ENCODE data around the gene ATR.
"Not testable (repeated sequence)": the region's sequence is repeated elsewhere in the genome, so short reads cannot be mapped to it uniquely, and the experiment has no call there.

The ATR gene

GRCh38 chr3:142578329-142579223 is at the start of gene ATR:
Gene ATR (minus strand): TSS chr3:142578733. CDS start chr3:142578704, 29 bp downstream.
- DNase-seq: peak; percentile 97

GRCh38 chr3:142626971-142627370 is 48.4 kb upstream of the ATR start:
- no peak for DNase-seq

DNA sequence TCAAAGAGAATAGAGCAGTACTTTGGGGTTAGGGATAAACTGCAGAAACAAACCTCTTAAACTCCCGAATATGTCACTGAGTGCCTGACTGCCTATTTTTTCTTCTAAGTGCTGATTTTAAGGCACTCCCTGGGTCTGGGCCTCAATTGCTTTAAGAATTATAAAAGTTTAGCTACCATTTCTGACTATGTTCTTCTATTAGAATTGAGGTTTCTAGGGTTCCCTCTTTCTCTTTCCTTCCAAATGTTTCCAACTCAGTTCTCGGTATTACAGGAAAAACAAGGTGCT is 46.6 kb upstream of the ATR start:
- no peak for DNase-seq

- no peak for DNase-seq
Measured at GRCh38 chr3:142624341-142625152, 46.0 kb upstream of the ATR start.

GRCh38 chr3:142623194-142623593 is 44.7 kb upstream of the ATR start:
- DNase-seq: no peak

- no peak for DNase-seq
Measured at GRCh38 chr3:142622405-142622804, 43.9 kb upstream of the ATR start.

- DNase-seq: no peak
Measured at GRCh38 chr3:142618917-142619461, 40.5 kb upstream of the ATR start.

GRCh38 chr3:142615171-142615570 is 36.6 kb upstream of the ATR start:
- DNase-seq: no peak

DNA sequence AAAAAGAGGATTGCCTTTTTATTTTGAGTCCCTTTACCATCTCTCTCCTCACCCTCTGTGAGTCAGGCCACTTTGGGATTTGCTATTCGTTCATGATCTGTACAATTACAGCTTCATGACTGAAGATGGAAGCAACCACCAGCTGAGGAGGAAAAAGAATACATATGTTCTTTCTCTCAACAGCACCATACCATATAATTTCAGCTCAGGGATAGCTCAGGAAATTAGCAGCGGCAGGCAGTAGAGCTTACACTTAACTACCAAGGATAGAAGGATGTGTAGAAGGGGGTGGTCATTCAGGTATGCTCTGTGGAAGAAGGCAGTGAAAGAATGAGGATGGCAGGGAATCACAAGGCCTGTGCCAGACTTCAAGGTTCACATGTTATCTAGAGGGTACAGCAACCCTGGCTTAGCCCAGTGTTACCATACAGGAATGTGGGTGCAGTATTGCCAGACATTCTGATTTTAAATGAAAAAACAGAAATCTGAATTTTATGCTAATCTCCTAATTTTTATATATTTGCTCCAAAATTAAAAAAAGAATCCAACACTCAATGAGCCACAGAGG is 35.6 kb upstream of the ATR start:
- DNase-seq: no peak

DNA sequence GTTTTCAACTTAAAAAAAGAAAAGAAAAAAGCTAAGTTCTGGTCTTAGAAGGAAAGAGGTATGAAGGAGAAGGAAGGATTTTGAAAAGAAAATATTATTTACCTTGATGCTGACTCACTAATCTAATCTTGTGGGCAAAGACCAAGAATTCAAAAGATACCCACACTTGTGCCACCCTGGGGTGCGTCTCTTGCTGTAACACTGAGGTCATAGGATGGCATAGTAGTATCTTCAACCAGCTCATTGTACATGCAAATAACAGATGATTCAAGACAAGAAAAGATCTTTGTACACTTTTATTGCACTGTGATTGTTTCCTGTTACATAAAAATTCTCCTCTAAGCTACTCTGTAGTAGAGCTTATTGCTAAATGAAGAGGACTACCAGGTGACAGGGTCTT is 35.0 kb upstream of the ATR start:
- no peak for DNase-seq

GRCh38 chr3:142611206-142611605 is 32.7 kb upstream of the ATR start:
- DNase-seq: no peak

DNA sequence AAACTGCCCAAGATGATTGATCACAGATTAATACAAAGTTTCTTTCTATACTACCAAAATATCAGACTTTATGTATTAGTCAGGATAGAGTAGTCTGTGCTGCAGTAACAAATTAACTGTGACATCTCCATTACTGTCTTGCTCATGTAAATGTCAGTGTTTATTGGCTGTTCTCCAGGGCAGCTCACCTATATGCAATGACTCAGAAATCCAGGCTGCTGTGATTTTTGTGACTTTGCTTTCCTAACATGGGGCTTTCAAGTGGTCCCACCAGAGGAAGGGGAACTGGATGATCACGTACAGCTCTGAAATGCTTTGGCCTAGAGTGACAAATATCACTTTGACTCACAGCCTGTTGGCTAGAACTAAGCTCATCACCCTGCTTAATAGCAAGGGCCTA is 30.6 kb upstream of the ATR start:
- DNase-seq: no peak

DNA sequence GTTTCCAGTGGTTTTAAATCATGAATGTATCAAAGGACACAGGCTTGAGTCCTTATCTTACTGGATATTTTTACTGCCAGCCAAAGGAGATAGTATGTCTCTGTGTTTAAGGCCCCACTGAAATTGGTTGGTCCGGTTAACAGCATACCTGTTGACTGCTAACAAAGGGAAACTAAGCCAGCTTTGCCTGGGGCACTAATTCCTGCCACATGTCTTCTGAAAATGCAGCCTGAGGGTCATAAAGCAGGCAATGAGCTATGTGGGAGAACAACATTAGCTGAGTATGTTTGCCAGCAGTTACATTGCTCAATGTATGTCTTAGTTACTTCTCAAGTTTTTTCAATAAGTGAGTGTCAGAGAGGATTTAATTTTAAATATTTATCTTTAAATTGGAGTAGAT is 30.1 kb upstream of the ATR start:
- no peak for DNase-seq

DNA sequence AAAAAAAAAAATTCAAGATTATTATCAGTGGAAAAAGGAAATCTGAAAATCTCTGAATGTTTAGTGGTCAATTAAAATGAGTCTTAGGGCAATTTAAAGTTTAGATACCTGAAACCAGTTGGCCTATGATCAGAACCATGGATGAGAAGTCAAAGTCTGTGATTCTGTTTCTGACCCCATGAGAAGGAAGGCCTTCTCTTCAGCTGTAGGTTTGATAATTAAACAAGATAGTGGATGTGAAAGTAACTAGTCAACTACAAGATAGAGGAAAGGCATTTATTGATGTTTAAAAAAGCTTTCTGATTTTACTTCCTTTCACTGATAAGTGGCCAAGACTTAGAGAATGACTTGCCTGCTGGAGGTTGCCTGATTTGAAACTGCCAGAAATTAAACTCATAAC is 26.4 kb upstream of the ATR start:
- no peak for DNase-seq

GRCh38 chr3:142603386-142603705 is 24.8 kb upstream of the ATR start:
- not testable (repeated sequence) for DNase-seq

DNA sequence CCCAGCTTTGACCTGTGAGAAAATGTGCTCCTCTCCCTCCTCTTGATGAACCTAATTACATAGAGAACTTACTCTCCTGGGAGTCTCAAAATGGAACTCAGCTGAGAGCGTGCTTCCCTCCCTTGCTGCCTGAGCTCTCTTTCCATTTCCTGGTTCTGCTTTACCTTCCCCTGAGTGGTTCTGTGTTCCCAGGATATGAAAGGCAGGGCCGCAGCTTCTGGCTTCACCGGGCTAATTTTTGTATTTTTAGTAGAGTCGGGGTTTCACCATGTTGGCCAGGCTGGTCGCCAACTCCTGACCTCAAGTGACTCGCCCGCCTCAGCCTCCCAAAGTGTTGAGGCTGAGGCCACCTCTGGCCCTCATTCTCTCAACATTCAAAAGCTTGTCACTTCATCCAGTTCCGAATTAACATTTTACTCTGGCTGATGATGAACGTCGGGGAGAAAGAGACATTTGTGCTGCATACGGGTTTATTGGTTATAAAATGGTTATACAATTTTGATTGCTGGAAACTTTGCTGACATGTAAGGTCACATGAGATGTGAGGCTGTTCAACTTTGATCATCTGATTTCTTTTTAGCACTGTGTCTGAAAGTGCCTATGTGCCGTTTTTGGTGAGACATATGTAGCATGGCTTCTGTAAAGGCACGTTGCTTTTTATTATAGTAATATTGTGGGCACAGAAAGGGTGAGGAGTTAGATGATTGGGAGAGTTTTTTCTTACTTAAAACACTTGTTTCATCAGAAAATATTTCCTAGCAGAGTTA is 24.3 kb upstream of the ATR start:
- DNase-seq: no peak

DNA sequence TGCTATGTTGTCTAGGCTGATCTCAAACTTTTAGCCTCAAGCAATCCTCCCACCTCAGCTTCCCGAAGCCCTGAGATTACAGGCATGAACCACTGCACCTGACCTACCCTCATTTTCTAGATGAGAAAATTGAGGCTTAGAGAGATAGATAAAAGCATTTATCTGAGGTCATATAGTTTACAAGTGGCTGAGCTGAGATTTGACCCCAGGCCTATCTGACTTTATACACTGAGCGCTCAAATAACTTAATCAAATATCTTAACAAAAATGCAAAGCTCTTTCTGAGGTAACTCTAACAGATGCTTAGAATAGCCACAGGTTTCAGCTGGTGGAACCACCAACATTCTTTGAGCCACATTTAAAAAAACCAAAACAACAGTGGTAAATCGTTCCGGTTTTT is 23.2 kb upstream of the ATR start:
- DNase-seq: no peak

DNA sequence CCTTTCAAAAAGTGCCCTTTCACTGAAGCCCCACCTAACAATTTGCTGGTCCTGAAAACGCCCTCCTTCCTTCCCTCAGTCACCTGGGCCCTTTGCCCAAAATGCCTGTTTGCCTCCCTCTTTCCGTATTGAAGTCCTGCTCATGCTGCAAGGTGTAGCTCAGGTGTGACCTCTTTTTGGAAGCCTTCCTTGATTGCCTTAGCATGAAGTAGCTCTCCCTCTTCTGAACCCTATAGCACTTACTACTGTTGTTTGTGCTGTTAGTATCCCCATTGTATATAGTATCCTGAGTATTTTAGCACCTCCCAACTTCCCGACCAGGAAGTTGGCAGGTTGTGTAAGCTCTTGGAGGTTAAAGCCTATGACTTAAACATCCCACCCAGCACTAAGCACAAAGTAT is 19.4 kb upstream of the ATR start:
- DNase-seq: no peak

- DNase-seq: no peak
Measured at GRCh38 chr3:142596726-142597088, 18.2 kb upstream of the ATR start.

GRCh38 chr3:142595951-142596725 is 17.6 kb upstream of the ATR start, which contains the start of gene PLS1:
Gene PLS1 (plus strand): TSS chr3:142596393. CDS start chr3:142664238, 67,845 bp downstream.
- peak; percentile 80 for DNase-seq

DNA sequence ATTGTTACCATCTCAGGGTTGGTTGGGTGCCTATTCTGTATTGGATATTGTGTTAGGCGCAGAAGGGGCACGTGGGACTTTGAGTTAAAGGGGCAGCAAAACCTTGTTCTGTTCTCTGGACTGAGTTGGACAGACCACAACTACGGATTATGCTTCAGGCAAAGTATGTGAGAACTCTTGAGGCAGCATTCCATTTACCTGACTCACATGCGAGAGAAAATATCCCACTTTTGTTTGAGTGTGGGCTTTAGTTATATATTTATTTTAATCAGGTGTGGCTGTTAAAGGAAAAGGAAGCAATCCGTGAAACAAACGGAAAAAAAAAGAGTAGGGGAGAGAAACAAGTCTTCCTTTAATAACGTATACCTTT is 17.0 kb upstream of the ATR start:
- DNase-seq: no peak

DNA sequence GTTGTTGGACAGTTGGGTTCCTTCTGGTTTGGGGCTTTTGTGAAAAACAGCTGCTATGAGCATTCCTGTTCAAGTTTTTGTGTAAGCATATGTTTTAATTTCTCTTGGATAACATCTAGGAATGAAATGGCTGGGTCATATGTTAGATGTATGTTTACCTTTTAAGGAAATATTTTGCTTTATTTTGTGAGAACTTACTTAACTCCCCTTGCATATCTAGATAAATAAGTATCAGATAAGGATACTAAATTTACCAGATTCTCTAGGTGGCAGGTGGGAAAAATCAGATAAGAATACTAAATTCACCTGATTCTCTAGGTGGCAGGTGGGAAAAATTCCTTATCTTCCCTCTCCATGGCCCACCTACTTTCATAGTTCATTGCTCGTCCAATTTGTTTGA is 16.6 kb upstream of the ATR start:
- DNase-seq: no peak

All from activated CD8-positive, alpha-beta memory T cell treated with anti-CD3 and anti-CD28 coated beads, Interleukin-2, amount 50 U/mL, for 4 hours (primary cell).